Rectal smooth muscle tissue (tissue), 1 donor: ENCODE data around the gene RNU1-3.
"Not testable (repeated sequence)": the region's sequence is repeated elsewhere in the genome, so short reads cannot be mapped to it uniquely, and the experiment has no call there.

Source experiments
- H3K27ac ChIP-seq: one replicate; pipeline ENCODE4 v1.7.0; 2013; ENCODE audit warnings: low read depth, low read length, inconsistent platforms
- H3K27me3 ChIP-seq: one replicate; pipeline ENCODE4 v1.7.0; 2013; ENCODE audit warnings: low read length; ENCODE audit not compliant: control insufficient read depth, insufficient read depth
- H3K36me3 ChIP-seq: one replicate; pipeline ENCODE4 v1.7.0; 2013; ENCODE audit warnings: low read length; ENCODE audit not compliant: control insufficient read depth, insufficient read depth
- H3K4me1 ChIP-seq: one replicate; pipeline ENCODE4 v1.7.0; 2013; ENCODE audit warnings: low read length; ENCODE audit not compliant: control insufficient read depth, insufficient read depth
- H3K4me3 ChIP-seq: one replicate; pipeline ENCODE4 v1.7.0; 2013; ENCODE audit warnings: low read length
- H3K9ac ChIP-seq: one replicate; pipeline ENCODE4 v1.7.0; 2013; ENCODE audit warnings: low read length

RNU1-3 gene

DNA sequence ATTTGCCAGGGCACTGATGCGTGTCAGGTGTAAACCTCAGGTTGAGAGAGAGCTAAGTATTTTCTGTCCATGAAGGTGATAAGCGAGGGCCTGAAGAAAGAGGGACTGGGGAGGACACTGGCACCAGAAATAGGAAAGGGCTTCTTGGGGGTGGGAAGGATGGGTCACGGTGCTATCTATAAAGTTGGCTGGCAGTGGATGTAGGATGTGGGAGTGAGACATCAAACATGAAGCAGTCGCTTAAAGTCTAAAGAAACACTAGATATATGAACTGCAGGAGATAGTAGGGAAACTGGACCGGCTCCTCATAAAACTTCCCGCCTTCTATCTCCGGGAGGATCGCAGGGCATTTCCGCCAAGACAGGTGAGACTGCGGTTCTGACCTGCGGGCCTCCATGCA, 912 bp downstream of the RNU1-3 start:
- H3K27me3 ChIP-seq, H3K4me1 ChIP-seq, H3K4me3 ChIP-seq, H3K36me3 ChIP-seq, H3K9ac ChIP-seq, H3K27ac ChIP-seq: not testable (repeated sequence)

DNA sequence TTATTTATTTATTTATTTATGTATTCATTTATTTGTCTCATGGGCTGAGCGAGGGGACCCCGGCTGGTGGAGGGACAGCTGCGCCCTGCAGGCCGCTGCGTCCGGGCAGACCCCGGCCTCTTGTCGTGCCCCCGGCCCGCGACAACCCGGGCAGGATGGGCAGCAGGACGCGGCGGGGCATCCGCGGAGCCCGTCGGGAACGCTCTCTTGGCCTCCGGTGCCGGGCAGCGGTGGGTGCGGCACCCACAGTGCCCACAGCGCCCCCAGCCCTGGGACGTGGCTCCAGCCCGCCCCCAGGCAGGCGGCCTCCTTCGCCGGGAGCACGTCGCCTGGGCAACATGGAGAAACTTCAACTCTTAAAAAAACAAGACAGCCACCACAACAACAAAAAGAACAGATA, 8.5 kb downstream of the RNU1-3 start:
- H3K4me1 ChIP-seq, H3K27ac ChIP-seq, H3K9ac ChIP-seq, H3K4me3 ChIP-seq, H3K36me3 ChIP-seq, H3K27me3 ChIP-seq: not testable (repeated sequence)

DNA sequence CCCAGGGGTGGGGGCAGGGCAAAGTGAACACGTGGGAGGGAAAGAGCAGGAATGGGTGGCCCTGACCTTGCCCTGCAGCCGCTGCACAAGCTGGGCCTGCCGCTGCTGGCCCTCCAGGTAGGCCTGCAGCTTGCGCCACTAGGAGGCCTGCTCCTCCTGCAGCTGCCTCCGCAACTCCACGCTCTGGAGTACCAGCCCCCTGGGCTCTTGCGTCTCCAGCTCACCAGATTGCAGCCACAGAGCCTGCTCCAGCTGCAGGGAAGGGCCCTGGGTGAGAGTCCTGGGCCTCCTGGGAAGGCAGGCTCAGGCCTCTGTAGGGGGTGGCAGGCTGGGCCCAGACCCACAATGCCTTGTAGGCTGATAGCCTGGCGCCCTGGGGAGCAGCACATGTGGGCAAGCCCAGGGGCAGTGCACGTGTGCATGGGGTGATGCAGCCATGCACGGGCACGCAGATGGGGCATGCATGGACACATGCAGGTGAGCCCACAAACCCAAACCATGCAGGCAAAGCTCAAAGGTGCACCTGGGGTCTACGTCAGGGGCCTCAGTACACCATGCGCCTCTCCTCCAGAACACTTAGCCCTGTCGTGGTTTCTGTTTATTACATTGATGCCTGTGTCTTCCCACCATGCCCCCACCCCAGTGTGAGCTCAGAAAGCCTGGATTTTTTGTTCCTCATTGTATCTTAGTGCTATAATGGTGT, 9.6 kb downstream of the RNU1-3 start:
- H3K4me3 ChIP-seq, H3K4me1 ChIP-seq, H3K36me3 ChIP-seq, H3K9ac ChIP-seq, H3K27ac ChIP-seq, H3K27me3 ChIP-seq: not testable (repeated sequence)

DNA sequence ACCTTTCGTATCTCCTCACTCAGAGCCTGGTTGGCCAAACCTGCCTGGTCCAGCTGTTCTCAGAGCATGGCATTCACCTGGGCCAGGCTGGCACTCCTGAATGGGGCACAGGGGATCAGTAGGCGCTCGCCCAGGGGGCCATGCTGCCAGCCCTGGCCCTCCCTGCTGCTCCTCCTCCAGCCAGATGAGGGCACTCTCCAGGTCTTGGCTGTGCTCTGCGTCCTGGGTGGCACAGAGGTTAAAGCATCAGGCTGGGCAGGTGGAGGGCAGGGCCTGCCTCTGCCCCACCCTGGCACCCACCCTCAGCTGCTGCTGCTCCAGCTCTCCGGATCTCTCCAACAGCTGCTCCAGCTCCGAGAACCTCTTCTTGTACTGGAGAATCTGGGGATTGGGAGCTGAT, 10.2 kb downstream of the RNU1-3 start:
- not testable (repeated sequence) for H3K27me3 ChIP-seq, H3K36me3 ChIP-seq, H3K27ac ChIP-seq, H3K4me1 ChIP-seq, H3K9ac ChIP-seq, H3K4me3 ChIP-seq

DNA sequence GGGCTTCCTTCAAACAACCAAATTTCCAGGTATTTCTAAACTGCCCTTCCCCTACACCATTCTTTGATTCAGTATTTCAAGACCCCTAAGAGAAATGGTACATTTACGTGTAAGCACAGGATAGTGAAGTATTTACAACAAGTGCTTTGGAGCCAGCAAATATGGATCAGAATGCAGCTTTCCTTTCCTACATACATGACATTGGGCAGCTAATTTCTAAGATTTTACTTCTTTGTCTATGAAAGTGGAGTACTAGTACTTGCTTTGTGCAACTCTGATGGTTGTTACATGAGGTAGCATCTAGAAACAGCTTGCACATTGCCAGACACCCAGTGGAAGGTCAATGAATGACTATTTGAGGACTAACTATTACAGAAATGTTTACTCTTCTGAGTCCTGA, 15.2 kb downstream of the RNU1-3 start:
- H3K4me1 ChIP-seq, H3K9ac ChIP-seq, H3K27me3 ChIP-seq, H3K27ac ChIP-seq, H3K4me3 ChIP-seq, H3K36me3 ChIP-seq: not testable (repeated sequence)

DNA sequence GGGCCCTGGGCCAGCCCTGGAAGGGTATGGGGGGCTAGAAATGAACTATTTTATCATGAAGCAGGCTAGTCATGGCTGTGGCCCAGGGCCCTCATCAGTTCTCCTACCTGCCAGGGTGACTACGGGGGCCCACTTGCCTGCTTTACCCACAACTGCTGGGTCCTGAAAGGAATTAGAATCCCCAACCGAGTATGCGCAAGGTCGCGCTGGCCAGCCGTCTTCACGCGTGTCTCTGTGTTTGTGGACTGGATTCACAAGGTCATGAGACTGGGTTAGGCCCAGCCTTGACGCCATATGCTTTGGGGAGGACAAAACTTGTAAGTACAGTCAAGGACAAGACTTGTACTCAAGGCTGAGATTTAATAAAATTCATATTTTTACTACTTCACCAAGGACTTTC, 16.8 kb downstream of the RNU1-3 start:
- H3K4me1 ChIP-seq, H3K36me3 ChIP-seq, H3K27ac ChIP-seq, H3K4me3 ChIP-seq, H3K9ac ChIP-seq, H3K27me3 ChIP-seq: not testable (repeated sequence)

DNA sequence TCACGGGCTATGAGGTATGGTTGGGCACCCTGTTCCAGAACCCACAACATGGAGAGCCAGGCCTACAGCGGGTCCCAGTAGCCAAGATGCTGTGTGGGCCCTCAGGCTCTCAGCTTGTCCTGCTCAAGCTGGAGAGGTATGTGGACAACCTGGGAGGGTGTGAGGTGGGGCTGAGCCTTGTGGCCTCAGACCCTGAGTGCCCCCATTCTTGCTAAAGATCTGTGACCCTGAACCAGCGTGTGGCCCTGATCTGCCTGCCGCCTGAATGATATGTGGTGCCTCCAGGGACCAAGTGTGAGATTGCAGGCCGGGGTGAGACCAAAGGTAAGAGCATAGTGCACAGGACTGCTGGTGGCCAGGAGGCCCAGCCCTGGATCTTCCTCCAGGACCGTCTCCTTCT, 17.4 kb downstream of the RNU1-3 start:
- not testable (repeated sequence) for H3K36me3 ChIP-seq, H3K27ac ChIP-seq, H3K27me3 ChIP-seq, H3K4me1 ChIP-seq, H3K4me3 ChIP-seq, H3K9ac ChIP-seq

DNA sequence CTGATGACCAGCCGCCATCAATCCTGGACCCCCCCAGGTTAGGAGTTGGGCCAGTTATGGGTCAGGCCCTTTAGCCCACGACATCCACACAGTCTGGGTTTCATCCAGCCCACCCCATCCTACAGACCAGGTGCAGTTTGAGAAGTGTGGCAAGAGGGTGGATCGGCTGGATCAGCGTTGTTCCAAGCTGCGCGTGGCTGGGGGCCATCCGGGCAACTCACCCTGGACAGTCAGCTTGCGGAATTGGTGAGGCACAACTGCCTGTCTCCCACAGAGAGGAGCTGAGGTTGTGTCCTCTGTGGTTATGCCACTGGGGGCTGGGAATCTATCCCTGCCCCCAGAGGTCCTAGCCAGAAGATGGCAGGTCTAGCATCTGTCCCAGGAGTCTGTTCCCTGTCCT, 18.0 kb downstream of the RNU1-3 start:
- H3K36me3 ChIP-seq, H3K9ac ChIP-seq, H3K27ac ChIP-seq, H3K27me3 ChIP-seq, H3K4me1 ChIP-seq, H3K4me3 ChIP-seq: not testable (repeated sequence)

DNA sequence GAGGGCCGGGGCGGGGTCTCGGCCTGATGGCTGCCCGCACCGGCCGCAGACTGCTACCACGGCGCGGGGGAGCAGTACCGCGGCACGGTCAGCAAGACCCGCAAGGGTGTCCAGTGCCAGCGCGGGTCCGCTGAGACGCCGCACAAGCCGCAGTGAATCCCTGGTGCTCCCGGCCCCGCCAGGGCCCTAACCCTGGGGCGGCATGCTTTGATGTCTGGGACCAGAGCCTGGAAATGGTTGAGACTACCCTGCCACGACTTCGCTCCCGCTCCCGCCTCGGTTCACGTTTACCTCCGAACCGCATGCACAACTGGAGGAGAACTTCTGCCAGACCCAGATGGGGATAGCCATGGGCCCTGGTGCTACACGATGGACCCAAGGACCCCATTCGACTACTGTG, 18.5 kb downstream of the RNU1-3 start:
- not testable (repeated sequence) for H3K27me3 ChIP-seq, H3K4me1 ChIP-seq, H3K27ac ChIP-seq, H3K4me3 ChIP-seq, H3K36me3 ChIP-seq, H3K9ac ChIP-seq

DNA sequence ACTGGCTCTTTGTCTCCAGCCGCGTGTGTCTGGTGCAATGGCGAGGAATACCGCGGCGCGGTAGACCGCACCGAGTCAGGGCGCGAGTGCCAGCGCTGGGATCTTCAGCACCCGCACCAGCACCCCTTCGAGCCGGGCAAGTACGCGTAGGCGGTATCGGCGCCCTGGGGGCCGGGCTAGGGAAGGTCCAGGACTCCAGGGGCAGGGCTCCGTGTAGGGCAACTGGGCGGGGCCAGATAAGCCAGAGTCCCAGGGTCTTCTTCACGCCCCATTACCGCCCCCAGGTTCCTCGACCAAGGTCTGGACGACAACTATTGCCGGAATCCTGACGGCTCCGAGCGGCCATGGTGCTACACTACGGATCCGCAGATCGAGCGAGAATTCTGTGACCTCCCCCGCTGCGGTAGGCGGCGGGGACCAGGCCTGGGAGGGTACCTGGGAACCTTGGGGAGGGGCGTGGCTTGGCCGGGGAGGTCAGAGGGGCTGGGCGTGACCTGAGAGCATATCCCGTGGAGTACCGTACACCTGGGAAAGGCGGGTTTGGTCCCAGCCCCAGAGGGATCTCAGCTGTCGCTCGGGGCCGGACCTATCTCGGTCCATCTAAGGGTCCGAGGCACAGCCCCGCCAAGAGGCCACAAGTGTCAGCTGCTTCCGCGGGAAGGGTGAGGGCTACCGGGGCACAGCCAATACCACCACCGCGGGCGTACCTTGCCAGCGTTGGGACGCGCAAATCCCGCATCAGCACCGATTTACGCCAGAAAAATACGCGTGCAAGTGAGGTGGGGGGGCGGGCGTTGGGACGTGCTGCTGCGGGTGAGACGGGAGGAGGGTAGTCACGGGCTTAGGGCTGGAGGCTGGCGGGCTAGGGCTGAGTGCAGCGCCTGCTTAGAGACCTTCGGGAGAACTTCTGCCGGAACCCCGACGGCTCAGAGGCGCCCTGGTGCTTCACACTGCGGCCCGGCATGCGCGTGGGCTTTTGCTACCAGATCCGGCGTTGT, 19.3 kb downstream of the RNU1-3 start:
- not testable (repeated sequence) for H3K27me3 ChIP-seq, H3K4me3 ChIP-seq, H3K27ac ChIP-seq, H3K36me3 ChIP-seq, H3K9ac ChIP-seq
- peaks cover 12% of the 10 kb centered on the region for H3K4me1 ChIP-seq

DNA sequence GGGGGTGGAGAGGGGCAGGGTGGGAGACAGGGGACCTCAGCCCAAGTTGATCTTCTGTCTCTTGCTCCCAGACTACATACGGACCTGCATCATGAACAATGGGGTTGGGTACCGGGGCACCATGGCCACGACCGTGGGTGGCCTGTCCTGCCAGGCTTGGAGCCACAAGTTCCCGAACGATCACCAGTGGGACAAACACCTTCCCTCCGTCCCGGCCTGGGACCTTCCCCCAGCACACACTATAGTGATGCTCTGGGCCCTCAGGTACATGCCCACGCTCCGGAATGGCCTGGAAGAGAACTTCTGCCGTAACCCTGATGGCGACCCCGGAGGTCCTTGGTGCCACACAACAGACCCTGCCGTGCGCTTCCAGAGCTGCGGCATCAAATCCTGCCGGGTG, 20.0 kb downstream of the RNU1-3 start:
- H3K9ac ChIP-seq, H3K36me3 ChIP-seq, H3K27ac ChIP-seq, H3K4me3 ChIP-seq, H3K27me3 ChIP-seq: not testable (repeated sequence)
- H3K4me1 ChIP-seq, result peaks cover 12% of the 10 kb centered on the region

DNA sequence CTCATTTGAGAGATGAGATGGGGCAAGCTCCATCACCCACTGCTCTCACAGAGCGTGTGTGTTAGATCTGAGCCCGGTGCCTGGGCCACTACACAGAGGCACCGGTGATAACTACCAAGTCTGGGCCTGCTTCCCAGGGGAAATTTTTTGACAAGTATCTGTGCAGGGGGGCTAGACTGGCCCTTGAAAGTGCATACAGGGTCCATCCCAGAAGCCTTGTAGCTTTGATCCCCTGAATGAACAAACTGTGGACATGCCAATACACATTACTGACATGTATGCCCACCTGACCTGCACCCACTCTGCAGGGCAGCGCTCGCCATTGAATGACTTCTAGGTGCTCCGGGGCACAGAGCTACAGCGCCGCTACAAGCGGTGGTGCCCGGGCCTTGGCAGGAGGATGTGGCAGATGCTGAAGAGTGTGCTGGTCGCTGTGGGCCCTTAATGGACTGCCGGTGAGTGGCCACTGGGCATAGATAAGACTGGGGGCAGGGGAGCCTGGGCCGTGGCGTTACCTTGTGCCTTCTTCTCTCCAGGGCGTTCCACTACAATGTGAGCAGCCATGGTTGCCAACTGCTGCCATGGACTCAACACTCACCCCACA, 20.6 kb downstream of the RNU1-3 start:
- not testable (repeated sequence) for H3K27ac ChIP-seq, H3K4me3 ChIP-seq, H3K27me3 ChIP-seq, H3K36me3 ChIP-seq, H3K9ac ChIP-seq
- peaks cover 12% of the 10 kb centered on the region for H3K4me1 ChIP-seq
